ENCODE measurements around the gene CDH2.

DNA sequence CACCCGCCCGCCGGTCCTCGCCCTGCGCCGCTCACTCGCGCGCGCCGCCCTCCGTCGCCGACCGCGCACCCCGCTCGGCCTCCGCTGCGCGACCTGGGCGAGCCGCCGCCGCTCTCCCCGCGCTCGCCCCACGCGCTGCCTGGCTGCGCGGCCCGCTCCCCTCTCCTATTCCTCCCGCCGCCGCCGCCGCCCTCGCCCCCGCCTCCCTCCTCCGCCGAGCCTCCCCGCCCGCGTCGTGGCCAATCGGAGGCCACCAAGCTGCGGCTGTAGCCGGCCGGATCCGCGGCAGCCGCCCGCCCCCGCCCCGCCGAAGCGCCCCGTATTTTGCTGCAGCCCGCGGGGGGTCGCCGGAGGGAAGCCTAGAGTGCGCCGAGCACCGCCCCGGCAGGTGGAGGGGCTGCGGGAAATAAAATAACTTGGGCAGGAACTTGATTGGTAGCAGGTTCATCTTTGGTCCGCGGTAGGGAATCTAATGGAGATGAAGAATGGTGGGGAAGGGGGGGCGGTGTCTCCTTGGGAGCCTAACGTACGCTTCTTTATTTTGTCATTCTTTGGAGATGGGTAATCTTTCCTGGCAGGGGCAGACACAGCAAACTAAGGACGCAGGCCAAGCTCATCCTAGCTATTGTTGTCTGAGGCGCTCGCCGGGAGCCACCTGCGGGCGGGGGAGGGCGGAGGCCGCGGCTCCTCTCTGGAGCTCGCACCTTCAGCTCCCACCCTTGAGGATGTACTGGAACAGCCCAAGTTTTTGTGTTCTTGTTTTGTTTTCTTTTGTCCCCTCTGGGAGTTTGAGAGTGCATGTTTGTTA lies 1.1 kb upstream of the CDH2 start:
- TF ChIP-seq, protein P1, sequence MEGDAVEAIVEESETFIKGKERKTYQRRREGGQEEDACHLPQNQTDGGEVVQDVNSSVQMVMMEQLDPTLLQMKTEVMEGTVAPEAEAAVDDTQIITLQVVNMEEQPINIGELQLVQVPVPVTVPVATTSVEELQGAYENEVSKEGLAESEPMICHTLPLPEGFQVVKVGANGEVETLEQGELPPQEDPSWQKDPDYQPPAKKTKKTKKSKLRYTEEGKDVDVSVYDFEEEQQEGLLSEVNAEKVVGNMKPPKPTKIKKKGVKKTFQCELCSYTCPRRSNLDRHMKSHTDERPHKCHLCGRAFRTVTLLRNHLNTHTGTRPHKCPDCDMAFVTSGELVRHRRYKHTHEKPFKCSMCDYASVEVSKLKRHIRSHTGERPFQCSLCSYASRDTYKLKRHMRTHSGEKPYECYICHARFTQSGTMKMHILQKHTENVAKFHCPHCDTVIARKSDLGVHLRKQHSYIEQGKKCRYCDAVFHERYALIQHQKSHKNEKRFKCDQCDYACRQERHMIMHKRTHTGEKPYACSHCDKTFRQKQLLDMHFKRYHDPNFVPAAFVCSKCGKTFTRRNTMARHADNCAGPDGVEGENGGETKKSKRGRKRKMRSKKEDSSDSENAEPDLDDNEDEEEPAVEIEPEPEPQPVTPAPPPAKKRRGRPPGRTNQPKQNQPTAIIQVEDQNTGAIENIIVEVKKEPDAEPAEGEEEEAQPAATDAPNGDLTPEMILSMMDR (IDR thresholded peaks at IDR 0.05), result no peak
- no peak for TF ChIP-seq POLR2AphosphoS5 (IDR thresholded peaks at IDR 0.05)

All from transverse colon (tissue), 4 donors.